NCI-H2196 treated with DMSO at 0.1 percent for 48 hours (cell line): ENCODE results near the gene ADM2.
"Not testable (repeated sequence)": the region's sequence is repeated elsewhere in the genome, so short reads cannot be mapped to it uniquely, and the experiment has no call there.

Experiments
- DNase-seq: peaks from one replicate; lab custom pipeline; 2025; ENCODE audit not compliant: unreplicated experiment; lab: John Stamatoyannopoulos, UW

Gene ADM2

GRCh38 chr22:50533856-50534711 is 52.7 kb downstream of the ADM2 start:
- not testable (repeated sequence) for DNase-seq

- DNase-seq: no peak
These were observed 53.8 kb downstream of the ADM2 start for GRCh38 chr22:50535113-50535512.
